WI38 (cell line): ENCODE results near the gene EAPP.
"Not testable (repeated sequence)": the region's sequence is repeated elsewhere in the genome, so short reads cannot be mapped to it uniquely, and the experiment has no call there.

ENCODE experiments used
- H3K4me3 ChIP-seq: 2 replicates; pipeline ENCODE4 v1.5.1; 2011; ENCODE audit warnings: low read depth, mild to moderate bottlenecking, control low read depth, low read length
- TF ChIP-seq, protein P1 (sequence below): IDR thresholded peaks from 2 replicates; pipeline ENCODE4 v1.5.1; 2012; ENCODE audit warnings: low read depth, mild to moderate bottlenecking, control low read depth, low read length

The EAPP gene

DNA sequence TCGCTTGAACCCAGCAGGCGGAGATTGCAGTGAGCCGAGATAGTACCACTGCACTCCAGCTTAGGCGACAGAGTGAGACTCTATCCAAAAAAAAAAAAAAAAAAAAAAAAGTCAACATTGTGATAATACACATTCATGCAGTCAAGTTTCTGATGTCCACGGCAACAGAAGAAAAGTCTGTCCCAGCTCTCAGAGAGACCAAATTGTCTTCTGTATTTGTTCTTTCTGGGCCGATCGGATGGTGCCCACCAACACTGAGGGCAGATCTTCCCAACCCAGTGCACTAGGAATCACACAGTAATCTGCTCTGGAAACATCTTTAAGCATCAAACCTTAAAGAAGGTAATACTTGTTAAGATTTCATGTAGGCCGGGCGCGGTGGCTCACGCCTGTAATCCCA, 31.6 kb downstream of the EAPP start:
- TF ChIP-seq, protein P1, sequence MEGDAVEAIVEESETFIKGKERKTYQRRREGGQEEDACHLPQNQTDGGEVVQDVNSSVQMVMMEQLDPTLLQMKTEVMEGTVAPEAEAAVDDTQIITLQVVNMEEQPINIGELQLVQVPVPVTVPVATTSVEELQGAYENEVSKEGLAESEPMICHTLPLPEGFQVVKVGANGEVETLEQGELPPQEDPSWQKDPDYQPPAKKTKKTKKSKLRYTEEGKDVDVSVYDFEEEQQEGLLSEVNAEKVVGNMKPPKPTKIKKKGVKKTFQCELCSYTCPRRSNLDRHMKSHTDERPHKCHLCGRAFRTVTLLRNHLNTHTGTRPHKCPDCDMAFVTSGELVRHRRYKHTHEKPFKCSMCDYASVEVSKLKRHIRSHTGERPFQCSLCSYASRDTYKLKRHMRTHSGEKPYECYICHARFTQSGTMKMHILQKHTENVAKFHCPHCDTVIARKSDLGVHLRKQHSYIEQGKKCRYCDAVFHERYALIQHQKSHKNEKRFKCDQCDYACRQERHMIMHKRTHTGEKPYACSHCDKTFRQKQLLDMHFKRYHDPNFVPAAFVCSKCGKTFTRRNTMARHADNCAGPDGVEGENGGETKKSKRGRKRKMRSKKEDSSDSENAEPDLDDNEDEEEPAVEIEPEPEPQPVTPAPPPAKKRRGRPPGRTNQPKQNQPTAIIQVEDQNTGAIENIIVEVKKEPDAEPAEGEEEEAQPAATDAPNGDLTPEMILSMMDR, result no peak
- H3K4me3 ChIP-seq, result no peak overlapping the region

DNA sequence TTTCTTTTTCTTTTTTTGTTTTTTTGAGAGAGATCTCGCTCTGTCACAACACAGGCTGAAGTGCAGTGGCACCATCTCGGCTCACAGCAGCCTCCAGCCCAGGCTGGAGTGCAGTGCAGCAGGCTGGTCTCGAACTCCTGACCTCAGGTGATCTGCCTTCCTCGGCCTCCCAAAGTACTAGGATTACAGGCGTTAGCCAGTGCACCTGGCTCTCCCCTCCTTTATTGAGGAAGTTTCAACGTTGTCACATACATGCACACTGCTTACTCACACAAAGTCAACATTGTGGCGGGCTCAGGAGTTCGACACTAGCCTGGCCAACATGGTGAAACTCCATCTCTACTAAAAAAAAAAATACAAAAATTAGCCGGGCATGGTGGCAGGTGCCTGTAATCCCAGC, 32.0 kb downstream of the EAPP start:
- no peak overlapping the region for H3K4me3 ChIP-seq
- TF ChIP-seq, protein P1, result no peak

DNA sequence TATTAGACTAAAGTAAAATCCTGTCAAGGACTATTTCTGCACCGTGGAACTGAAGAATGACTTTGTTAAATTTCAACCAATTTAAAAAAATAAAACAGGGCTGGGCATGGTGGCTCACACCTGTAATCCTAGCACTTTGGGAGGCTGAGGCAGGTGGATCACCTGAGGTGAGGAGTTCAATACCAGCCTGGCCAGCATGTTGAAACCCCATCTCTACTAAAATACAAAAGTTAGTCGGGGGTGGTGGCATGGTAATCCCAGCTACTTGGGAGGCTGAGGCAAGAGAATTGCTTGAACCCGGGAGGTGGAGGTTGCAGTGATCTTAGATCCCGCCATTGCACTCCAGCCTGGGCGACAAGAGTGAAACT, 34.4 kb downstream of the EAPP start:
- H3K4me3 ChIP-seq, result not testable (repeated sequence)

DNA sequence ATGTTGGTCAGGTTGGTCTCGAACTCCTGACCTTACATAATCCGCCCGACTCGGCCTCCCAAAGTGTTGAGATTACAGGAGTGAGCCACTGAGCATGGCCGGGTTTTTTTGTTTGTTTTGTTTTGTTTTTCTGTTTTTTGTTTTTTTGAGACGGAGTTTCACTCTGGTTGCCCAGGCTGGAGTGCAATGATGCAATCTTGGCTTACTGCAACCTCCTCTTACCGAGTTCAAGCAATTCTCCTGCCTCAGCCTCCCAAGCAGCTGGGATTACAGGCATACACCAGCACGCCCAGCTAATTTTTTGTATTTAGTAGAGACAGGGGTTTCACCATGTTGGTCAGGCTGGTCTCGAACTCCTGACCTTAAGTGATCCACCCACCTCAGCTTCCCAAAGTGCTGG, 35.5 kb downstream of the EAPP start:
- not testable (repeated sequence) for H3K4me3 ChIP-seq

DNA sequence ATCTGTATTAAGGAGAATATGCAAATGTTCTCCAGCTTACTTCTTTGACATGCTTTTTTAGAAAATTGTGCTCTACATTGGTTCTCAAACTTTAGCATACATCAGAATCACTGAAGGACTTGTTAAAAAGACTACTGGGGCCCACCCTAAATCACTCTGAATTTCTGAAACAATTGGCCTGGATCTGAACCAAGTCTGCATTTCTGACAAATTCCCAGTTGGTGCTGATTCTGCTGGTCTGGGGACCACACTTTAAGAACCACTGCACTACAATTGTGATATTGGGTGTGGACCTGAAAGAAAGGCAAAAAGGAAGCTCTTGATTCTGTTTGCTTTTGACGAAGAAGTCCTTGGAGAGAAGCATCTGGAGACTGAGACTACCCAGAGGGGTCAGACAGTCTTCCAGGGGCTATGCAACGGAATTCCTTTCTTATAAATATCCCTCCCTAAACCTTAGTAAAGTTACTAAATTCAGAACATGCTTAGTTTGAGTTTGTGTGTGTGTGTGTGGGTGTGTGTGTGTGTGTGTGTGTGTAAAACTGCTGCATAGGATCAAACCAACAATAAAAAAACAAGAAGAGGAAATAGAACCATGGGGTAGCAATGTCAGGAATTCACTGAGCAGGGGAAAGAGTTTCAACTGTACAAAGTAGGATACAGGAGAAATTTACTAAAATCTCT, 36.8 kb downstream of the EAPP start:
- no peak overlapping the region for H3K4me3 ChIP-seq
- TF ChIP-seq, protein P1, result no peak

DNA sequence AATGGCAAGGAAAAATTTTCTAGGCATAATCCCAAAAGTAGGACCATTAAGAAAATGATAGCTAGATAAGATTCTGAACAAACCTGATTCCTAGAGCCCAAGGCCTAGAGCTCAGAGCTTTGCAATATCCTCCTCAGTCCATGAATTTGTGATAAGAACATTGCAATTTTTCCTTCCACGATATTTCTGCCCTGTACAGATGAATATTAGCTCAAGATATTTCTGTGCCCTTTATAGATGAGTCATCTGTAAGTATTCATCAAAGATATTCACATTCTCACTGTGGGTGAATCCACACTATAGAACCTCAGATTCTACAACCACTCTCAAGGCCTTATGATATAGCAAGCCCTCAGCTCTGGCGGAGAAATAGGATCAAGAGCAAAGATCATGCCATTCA, 37.5 kb downstream of the EAPP start:
- no peak overlapping the region for H3K4me3 ChIP-seq
- TF ChIP-seq, protein P1, result no peak

DNA sequence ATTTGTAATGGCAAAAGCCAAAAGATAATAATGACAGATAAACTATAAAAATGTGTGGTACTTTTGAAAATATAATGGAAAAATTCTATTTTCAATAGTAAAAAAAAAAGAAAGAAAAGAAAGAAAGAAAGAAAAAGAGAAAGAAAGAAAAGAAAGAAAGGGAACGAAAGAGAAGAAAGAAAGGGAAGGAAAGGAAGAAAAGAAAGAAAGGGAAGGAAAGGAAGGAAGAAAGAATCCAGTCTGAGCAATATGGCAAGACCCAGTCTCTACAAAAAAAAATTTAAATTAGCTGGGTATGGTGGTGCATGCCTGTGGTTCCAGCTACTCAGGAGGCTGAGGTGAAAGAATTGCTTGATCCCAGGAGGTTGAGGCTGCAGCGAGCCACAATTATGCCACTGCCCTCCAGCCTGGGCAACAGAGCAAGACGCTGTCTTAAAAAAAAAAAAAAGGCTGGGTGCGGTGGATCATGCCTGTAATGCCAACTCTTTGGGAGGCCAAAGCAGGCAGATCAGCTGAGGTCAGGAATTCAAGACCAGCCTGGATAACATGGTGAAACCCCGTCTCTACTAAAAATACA, 38.4 kb downstream of the EAPP start:
- no peak overlapping the region for H3K4me3 ChIP-seq
- TF ChIP-seq, protein P1, result no peak

DNA sequence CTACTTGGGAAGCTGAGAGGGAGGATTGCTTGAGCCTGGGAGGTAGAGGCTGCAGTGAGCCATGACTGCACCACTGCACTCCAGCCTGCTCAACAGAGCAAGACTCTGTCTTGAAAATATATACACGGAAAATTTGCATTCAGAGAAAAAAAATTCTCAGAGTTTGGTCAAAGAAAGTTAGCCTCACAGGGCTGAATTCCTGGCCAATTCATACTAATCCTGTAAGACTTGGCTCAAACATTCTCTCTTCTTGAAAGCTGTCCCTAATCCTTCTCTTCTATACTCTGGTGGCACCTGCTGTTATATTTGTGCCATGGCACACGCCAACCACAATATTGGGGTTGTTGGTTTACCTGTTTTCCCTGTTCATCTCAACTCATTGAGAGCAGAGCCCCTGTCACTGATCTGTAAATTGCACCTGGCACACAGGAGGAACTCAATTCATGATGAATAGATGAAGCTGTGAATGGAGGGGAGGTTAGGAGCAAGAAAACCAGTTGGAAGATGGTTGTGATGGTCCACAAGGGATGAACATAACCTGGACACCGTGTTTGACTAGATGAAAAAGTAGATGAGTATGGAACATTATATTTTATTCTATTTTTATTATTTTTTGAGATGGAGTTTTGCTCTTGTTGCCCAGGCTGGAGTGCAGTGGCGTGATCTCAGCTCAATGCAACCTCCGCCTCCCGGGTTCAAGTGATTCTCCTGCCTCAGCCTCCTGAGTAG, 40.7 kb downstream of the EAPP start:
- H3K4me3 ChIP-seq, result no peak overlapping the region
- TF ChIP-seq, protein P1, result no peak
